B cell (primary cell): ENCODE measurements around the gene GALNT11. TPM values are rescaled to one million over a fixed set of nuclear protein-coding genes. Genes with fewer than 3 reads are reported as not detected.

Source experiments
- ATAC-seq: fragments of 200-7000 bp; cut with Tn5 transposase; one replicate; pipeline ENCODE4 v1.10.0; 2021; ENCODE audit warnings: low read depth, mild to moderate bottlenecking, moderate number of reproducible peaks, moderate library complexity
- CTCF ChIA-PET: fragments of 350-600 bp; sonication (Branson Sonifier 250); formaldehyde crosslinking; loops from one replicate; lab custom pipeline; 2021; ENCODE audit warnings: antibody characterized with exemption, inconsistent platforms; lab: Charles Lee
- POLR2A ChIA-PET: fragments of 350-600 bp; sonication (Branson Sonifier 250); formaldehyde crosslinking; loops from one replicate; lab custom pipeline; 2021; ENCODE audit warnings: antibody characterized with exemption; lab: Charles Lee
- DNase-seq: peaks from one replicate; pipeline ENCODE4 v3.0.0; 2013
- H2AFZ ChIP-seq: 2 replicates; pipeline ENCODE4 v1.6.1; 2012; ENCODE audit warnings: mild to moderate bottlenecking, low read depth, low read length; ENCODE audit not compliant: insufficient read depth, poor library complexity, severe bottlenecking
- H3K27ac ChIP-seq, 2 donors: 1 replicate in 1 of 2; 2 replicates in 1 of 2; pipeline ENCODE4 v1.5.1; 2012 to 2013; ENCODE audit warnings: low read length in 2 of 2, mild to moderate bottlenecking in 2 of 2, moderate library complexity in 1 of 2
- H3K27me3 ChIP-seq, 4 experiments: fragments of 200-600 bp in 1 of 4; sonication (generic) in 1 of 4; replicated peaks in 1 of 4; 1 replicate in 2 of 4; 2 replicates in 2 of 4; pipeline versions ENCODE4 v1.6.1 to v1.7.0; 2013 to 2016; ENCODE audit warnings: low read length in 3 of 4, mild to moderate bottlenecking in 2 of 4, mixed read lengths in 1 of 4, moderate library complexity in 1 of 4; ENCODE audit not compliant: insufficient read depth in 4 of 4, control insufficient read depth in 3 of 4; ENCODE audit errors: control extremely low read depth in 1 of 4
- H3K36me3 ChIP-seq, 2 experiments: replicated peaks in 1 of 2; 1 replicate in 1 of 2; 2 replicates in 1 of 2; pipeline versions ENCODE4 v1.6.1 to v1.7.1; 2013; ENCODE audit warnings: low read length in 1 of 2; ENCODE audit not compliant: insufficient read depth in 2 of 2, control insufficient read depth in 1 of 2; ENCODE audit errors: control extremely low read depth in 1 of 2, extremely low read depth in 1 of 2
- H3K4me1 ChIP-seq, 2 donors: fragments of 200-600 bp in 1 of 2; sonication (generic) in 1 of 2; 1 replicate in 1 of 2; 2 replicates in 1 of 2; pipeline versions ENCODE4 v1.5.1 to v1.6.1; 2013 to 2017; ENCODE audit warnings: low read length in 2 of 2; ENCODE audit not compliant: control insufficient read depth in 2 of 2, insufficient read depth in 2 of 2
- H3K4me2 ChIP-seq: replicated peaks from 2 replicates; pipeline ENCODE3; 2012; ENCODE audit warnings: mild to moderate bottlenecking, low read depth, low read length; ENCODE audit not compliant: poor library complexity, severe bottlenecking
- H3K4me3 ChIP-seq, 5 experiments: fragments of 200-600 bp in 1 of 5; sonication (generic) in 1 of 5; 1 replicate in 3 of 5; 2 replicates in 2 of 5; pipeline versions ENCODE4 v1.5.1 to v1.7.0; 2011 to 2016; ENCODE audit warnings: low read length in 4 of 5, mild to moderate bottlenecking in 4 of 5, low read depth in 2 of 5, control low read depth in 1 of 5, moderate library complexity in 1 of 5; ENCODE audit not compliant: insufficient read depth in 1 of 5; ENCODE audit errors: control extremely low read depth in 1 of 5, extremely low read depth in 1 of 5
- H3K79me2 ChIP-seq: fragments of 200-600 bp; sonication (generic); one replicate; pipeline ENCODE4 v1.6.0; 2016; ENCODE audit warnings: low read length; ENCODE audit not compliant: control insufficient read depth, insufficient read depth
- H3K9ac ChIP-seq: fragments of 200-600 bp; sonication (generic); 2 replicates; pipeline ENCODE4 v1.6.1; 2017; ENCODE audit warnings: mild to moderate bottlenecking, low read length, moderate library complexity
- H3K9me3 ChIP-seq, 3 donors: one replicate each; pipeline versions ENCODE4 v1.6.1 to v1.7.1; 2013; ENCODE audit warnings: low read length in 2 of 3; ENCODE audit not compliant: control insufficient read depth in 2 of 3, insufficient read depth in 1 of 3; ENCODE audit errors: control extremely low read depth in 1 of 3
- H4K20me1 ChIP-seq: 2 replicates; pipeline ENCODE4 v1.6.0; 2012; ENCODE audit warnings: mild to moderate bottlenecking, low read length; ENCODE audit not compliant: insufficient read depth, control insufficient read depth, poor library complexity, severe bottlenecking
- H3K27ac Mint-ChIP-seq: one replicate; pipeline ENCODE4 v1.8.0; 2021; ENCODE audit warnings: mixed read lengths
- H3K27me3 Mint-ChIP-seq: one replicate; pipeline ENCODE4 v1.8.0; 2021; ENCODE audit warnings: mixed read lengths
- H3K4me1 Mint-ChIP-seq: one replicate; pipeline ENCODE4 v1.8.0; 2021; ENCODE audit warnings: mixed read lengths
- H3K4me3 Mint-ChIP-seq: one replicate; pipeline ENCODE4 v1.8.0; 2021; ENCODE audit warnings: mixed read lengths
- H3K9me3 Mint-ChIP-seq: one replicate; pipeline ENCODE4 v1.8.0; 2022; ENCODE audit warnings: mixed read lengths; ENCODE audit not compliant: insufficient read depth
- CTCF ChIP-seq: fragments of 200-600 bp; IDR thresholded peaks from one replicate; pipeline ENCODE4 v1.8.0; 2022; ENCODE audit warnings: antibody characterized with exemption, mild to moderate bottlenecking
- EZH2 ChIP-seq: IDR thresholded peaks from 2 replicates; pipeline ENCODE4 v1.6.1; 2012; ENCODE audit warnings: borderline replicate concordance, low read depth, mild to moderate bottlenecking, moderate library complexity, low read length; ENCODE audit not compliant: insufficient read depth, poor library complexity, severe bottlenecking
- WGBS: methylation state at CpG from one replicate; pipeline ENCODE4 v1.1.5; 2013; ENCODE audit warnings: missing lambda C conversion rate; ENCODE audit not compliant: insufficient coverage; 5-methylcytosine and 5-hydroxymethylcytosine counted together
- intact Hi-C: fragments of 100-400 bp; cut with micrococcal nuclease; formaldehyde crosslinking; loops from one replicate; pipeline ENCODE4 v1.10.0; 2022
- polyA plus RNA-seq: library from polyadenylated mRNA; depleted of rRNA; stranded (reverse); fragments of >200 nt; gene quantifications from 2 replicates; pipeline ENCODE4 v1.2.3, GENCODE V29; 2012
- total RNA-seq, 2 donors: library from RNA; stranded (reverse); fragments of 120-200 nt in 1 of 2; gene quantifications; 1 replicate in 1 of 2; 2 replicates in 1 of 2; pipeline versions ENCODE4 v1.2.3 to v1.2.4, GENCODE V29; 2013 to 2022

Gene GALNT11
- total and polyA plus RNA-seq, 2 donors (not counting 1 experiment from before 2014, with no cell fraction given): 13.8 to 14.5 TPM

- DNase-seq (no peak), ATAC-seq (no peak)
- H3K27ac Mint-ChIP-seq: no peak overlapping the region
- no peak for TF ChIP-seq CTCF
- TF ChIP-seq EZH2: no peak
- peaks cover 23% of the 10 kb centered on the region for H3K27me3 Mint-ChIP-seq
- no peak overlapping the region for H3K4me3 Mint-ChIP-seq
- Histone ChIP-seq H3K9me3 (no peaks in the 10 kb centered on the region), H3K27ac (no peak overlapping the region), H3K4me1 (no peaks in the 10 kb centered on the region), H3K4me3 (no peak overlapping the region), H3K36me3 (no peaks in the 10 kb centered on the region), H3K79me2 (no peaks in the 10 kb centered on the region), H3K4me2 (no peak overlapping the region), H2AFZ (no peak overlapping the region), H4K20me1 (no peaks in the 10 kb centered on the region), H3K27me3 (no peaks in the 10 kb centered on the region), H3K9ac (no peak overlapping the region)
- no peaks in the 10 kb centered on the region for H3K9me3 Mint-ChIP-seq
- no peaks in the 10 kb centered on the region for H3K4me1 Mint-ChIP-seq
- ChIA-PET CTCF (interaction anchor here (0.6 kb wide), 1 partner anchor 534 kb away, joined by 3 read pairs; no protein-coding TSS in a partner anchor), POLR2A (no interaction called here)
- WGBS: 0% methylated on average over 1 of the region's 4 CpGs
- intact Hi-C loops: no loop called here
Observed at GRCh38 chr7:151978616-151979015, 46.9 kb upstream of the GALNT11 start.

GRCh38 chr7:151981223-151981622 is 44.3 kb upstream of the GALNT11 start:
- POLR2A ChIA-PET: no interaction called here
- Histone ChIP-seq H3K79me2 (no peaks in the 10 kb centered on the region), H3K9me3 (no peaks in the 10 kb centered on the region), H3K4me1 (no peaks in the 10 kb centered on the region), H3K9ac (no peak overlapping the region), H3K27me3 (peaks cover 0 to 10% (median 0%) of the 10 kb centered on the region in 4 experiments), H3K4me2 (no peak overlapping the region), H3K36me3 (no peaks in the 10 kb centered on the region), H4K20me1 (no peaks in the 10 kb centered on the region), H2AFZ (no peak overlapping the region), H3K4me3 (no peak overlapping the region), H3K27ac (no peak overlapping the region)
- Mint-ChIP-seq H3K4me3 (no peak overlapping the region), H3K9me3 (no peaks in the 10 kb centered on the region), H3K27me3 (peaks cover 37% of the 10 kb centered on the region), H3K4me1 (no peaks in the 10 kb centered on the region), H3K27ac (no peak overlapping the region)
- WGBS: 92% methylated on average over 2 of the region's 3 CpGs
- DNase-seq: no peak
- intact Hi-C loops: no loop called here
- ATAC-seq: no peak
- no peak for TF ChIP-seq EZH2
- CTCF ChIA-PET: no interaction called here
